H1 (cell line): Measurements from ENCODE around the gene CHRDL1.

Experiments used
- KDM1A ChIP-seq: fragments of 200-600, 300-600 bp; sonication (generic); IDR thresholded peaks from 2 replicates; pipeline ENCODE4 v1.7.1; 2016; ENCODE audit warnings: mild to moderate bottlenecking, low read length, borderline replicate concordance
- SIX5 ChIP-seq: IDR thresholded peaks from 2 replicates; pipeline ENCODE4 v1.6.1; 2011; ENCODE audit warnings: mild to moderate bottlenecking, low read depth, low read length
- ZNF274 ChIP-seq: IDR thresholded peaks from 2 replicates; pipeline ENCODE4 v1.7.0; 2012; ENCODE audit warnings: low read length, borderline replicate concordance; ENCODE audit errors: extremely low read depth

DNA sequence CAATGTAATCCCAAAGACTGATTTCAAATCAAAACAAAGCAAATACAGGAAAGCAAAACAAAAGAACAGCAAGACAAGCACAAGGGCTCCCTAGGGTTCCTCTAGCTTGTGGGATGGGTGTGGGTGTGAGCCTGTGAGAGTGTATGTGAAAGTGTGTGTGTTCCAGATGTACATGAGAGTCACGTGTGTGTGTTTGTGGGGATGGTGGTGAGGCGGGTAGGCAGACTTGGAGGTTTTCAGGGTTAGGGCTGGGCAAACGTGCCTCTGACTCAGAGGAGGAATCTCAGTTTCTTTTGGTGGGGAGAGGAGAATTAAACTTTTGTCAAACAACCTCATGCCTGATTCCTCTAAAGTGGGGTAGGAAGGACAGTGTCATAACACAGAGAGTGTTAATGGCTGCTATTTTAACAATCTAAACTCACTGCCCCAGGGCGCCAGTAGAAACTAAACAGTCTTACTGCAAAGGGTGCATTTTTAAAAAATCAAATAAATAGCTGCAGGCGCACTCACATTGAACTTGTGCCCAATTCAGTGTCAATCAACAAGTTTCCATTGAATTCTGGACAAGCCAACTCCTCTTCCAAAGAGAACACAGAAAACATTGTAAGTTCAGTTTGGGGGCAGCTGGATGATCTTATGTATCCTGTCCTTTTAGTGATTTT lies 51.8 kb downstream of the CHRDL1 start:
- TF ChIP-seq KDM1A (no peak), SIX5 (no peak), ZNF274 (no peak)
